Fibroblast of pulmonary artery (primary cell): Measurements from ENCODE around the gene PIAS1.
"Not testable (repeated sequence)": the region's sequence is repeated elsewhere in the genome, so short reads cannot be mapped to it uniquely, and the experiment has no call there.

Experiments used
- DNase-seq: peaks from one replicate; pipeline ENCODE4 v3.0.0-alpha.2; 2010; ENCODE audit warnings: low read depth
- H3K4me3 ChIP-seq: replicated peaks from 2 replicates; pipeline ENCODE4 v1.5.1; 2011; ENCODE audit warnings: low read depth, mild to moderate bottlenecking, control low read depth, low read length, moderate library complexity
- CTCF ChIP-seq: IDR thresholded peaks from 2 replicates; pipeline ENCODE4 v1.5.1; 2011; ENCODE audit warnings: mild to moderate bottlenecking, control low read depth, low read length, inconsistent platforms; ENCODE audit errors: missing control alignments

PIAS1 gene

GRCh38 chr15:68218847-68219798 is 165.0 kb downstream of the PIAS1 start:
- TF ChIP-seq CTCF: no peak
- no peak for DNase-seq

GRCh38 chr15:68220489-68220888 is 166.4 kb downstream of the PIAS1 start:
- DNase-seq: no peak
- H3K4me3 ChIP-seq: no peak overlapping the region
- TF ChIP-seq CTCF: no peak

More at GRCh38 chr15:68218847-68219798, 165.0 kb downstream of the PIAS1 start:
- no peak overlapping the region for H3K4me3 ChIP-seq

- TF ChIP-seq CTCF: no peak
- H3K4me3 ChIP-seq: no peak overlapping the region
- no peak for DNase-seq
Observed at GRCh38 chr15:68220967-68221366, 166.9 kb downstream of the PIAS1 start.

GRCh38 chr15:68221530-68222431 is 167.7 kb downstream of the PIAS1 start:
- DNase-seq, H3K4me3 ChIP-seq: not testable (repeated sequence)

GRCh38 chr15:68222432-68222743 is 168.3 kb downstream of the PIAS1 start:
- not testable (repeated sequence) for H3K4me3 ChIP-seq, DNase-seq

GRCh38 chr15:68223171-68223570 is 169.1 kb downstream of the PIAS1 start:
- DNase-seq: no peak
- no peak for TF ChIP-seq CTCF

GRCh38 chr15:68224108-68224507 is 170.0 kb downstream of the PIAS1 start:
- no peak for TF ChIP-seq CTCF
- no peak overlapping the region for H3K4me3 ChIP-seq
- no peak for DNase-seq

More at GRCh38 chr15:68223171-68223570, 169.1 kb downstream of the PIAS1 start:
- H3K4me3 ChIP-seq: no peak overlapping the region
